Spleen (tissue), 11 donors: ENCODE results near the gene MRPL23. TPM values are rescaled to one million over a fixed set of nuclear protein-coding genes. Genes with fewer than 3 reads are reported as not detected.

ENCODE experiments used
- DNase-seq: peaks from one replicate; pipeline ENCODE4 v3.0.0-alpha.2; 2020
- H3K27ac ChIP-seq, 8 donors: fragments of 200-600 bp; sonication (generic) in 7 of 8; 1 replicate in 4 of 8; 2 replicates in 4 of 8; pipeline versions ENCODE4 v1.5.0 to v1.8.0; 2016 to 2021; ENCODE audit warnings: inconsistent platforms in 4 of 8, mild to moderate bottlenecking in 4 of 8, moderate library complexity in 1 of 8
- H3K27me3 ChIP-seq, 7 donors: fragments of 200-600 bp; sonication (generic) in 6 of 7; replicated peaks in 1 of 7; 1 replicate in 4 of 7; 2 replicates in 3 of 7; pipeline versions ENCODE4 v1.5.0 to v1.8.0; 2016 to 2021; ENCODE audit warnings: inconsistent platforms in 3 of 7, mild to moderate bottlenecking in 1 of 7
- H3K36me3 ChIP-seq, 6 donors: fragments of 200-600 bp; sonication (generic) in 5 of 6; 1 replicate in 4 of 6; 2 replicates in 2 of 6; pipeline versions ENCODE4 v1.5.0 to v1.8.0; 2016 to 2021; ENCODE audit warnings: inconsistent platforms in 2 of 6
- H3K4me1 ChIP-seq, 6 donors: fragments of 200-600 bp; sonication (generic) in 5 of 6; 1 replicate in 3 of 6; 2 replicates in 3 of 6; pipeline versions ENCODE4 v1.5.0 to v1.8.0; 2016 to 2021; ENCODE audit warnings: inconsistent platforms in 3 of 6
- H3K4me3 ChIP-seq, 8 donors: fragments of 200-600 bp; sonication (generic) in 7 of 8; 1 replicate in 4 of 8; 2 replicates in 4 of 8; pipeline versions ENCODE4 v1.5.0 to v1.8.0; 2016 to 2021; ENCODE audit warnings: inconsistent platforms in 4 of 8, mild to moderate bottlenecking in 4 of 8, moderate library complexity in 2 of 8
- H3K9me3 ChIP-seq, 8 donors: fragments of 200-600 bp; sonication (generic) in 7 of 8; 1 replicate in 4 of 8; 2 replicates in 4 of 8; pipeline versions ENCODE4 v1.5.0 to v1.8.0; 2016 to 2021; ENCODE audit warnings: inconsistent platforms in 4 of 8
- POLR2A ChIP-seq, 3 donors: fragments of 450-650 bp; IDR thresholded peaks; one replicate each; pipeline ENCODE4 v1.5.1; 2017; ENCODE audit warnings: antibody characterized with exemption in 3 of 3, mild to moderate bottlenecking in 1 of 3
- POLR2AphosphoS5 ChIP-seq, 3 donors: sonication (generic); formaldehyde crosslinking; IDR thresholded peaks; one replicate each; pipeline ENCODE4 v1.5.1; 2017; ENCODE audit warnings: antibody characterized with exemption in 3 of 3
- WGBS, 5 donors: extraction: QIAGEN DNeasy Blood & Tissue Kit in 3 of 5; methylation state at CpG; one replicate each; pipeline versions ENCODE4 v1.1.5 to v1.1.7; 2013 to 2018; 5-methylcytosine and 5-hydroxymethylcytosine counted together
- intact Hi-C: fragments of 100-400 bp; cut with DNase I; formaldehyde crosslinking; loops from one replicate; pipeline ENCODE4 v1.15.0; 2023; ENCODE audit warnings: low total_unique reads
- polyA plus RNA-seq, 3 donors: library from polyadenylated mRNA; stranded (reverse); fragments of 200-250 nt; gene quantifications; one replicate each; pipeline ENCODE4 v1.2.1, GENCODE V29; 2013
- total RNA-seq, 7 donors: library from RNA; depleted of rRNA in 3 of 7; stranded (reverse); fragments of >200 nt in 3 of 7; fragmentation: NEBNext Ultra II Directional in 4 of 7; extraction: Animal tissue kit (Norgen Biotek cat#: 25700) in 4 of 7; gene quantifications; one replicate each; pipeline versions ENCODE4 v1.1.0 to v1.2.1, GENCODE V29; 2016 to 2021
- TF ChIP-seq, protein P1 (sequence below), 11 experiments: fragments of 200-600 bp in 7 of 11; fragments of 450-650 bp in 4 of 11; sonication (generic) in 4 of 11; IDR thresholded peaks in 8 of 11; conservative IDR thresholded peaks in 3 of 11; 1 replicate in 7 of 11; 2 replicates in 4 of 11; pipeline versions ENCODE4 v1.4.0 to v1.8.0; 2016 to 2021; ENCODE audit warnings: antibody characterized with exemption in 11 of 11, inconsistent platforms in 4 of 11, mild to moderate bottlenecking in 1 of 11
- donor health status: healthy with polysubstance abuse.
- donor health status: DM: no; HTN: no; CAD: no; lungs with moderate emphysema.
- donor health status: DM: no; HTN: no; CAD: no.
- donor health status: Bipolar disorder and iron deficiency.
- donor health status: healthy.
- donor health status: DM: no; HTN: no; CAD: no.
- donor health status: DM: yes; HTN: yes; CAD: no.

Gene MRPL23
- total and polyA plus RNA-seq, 10 donors: 32.5 to 160 (median 54.0) TPM

DNA sequence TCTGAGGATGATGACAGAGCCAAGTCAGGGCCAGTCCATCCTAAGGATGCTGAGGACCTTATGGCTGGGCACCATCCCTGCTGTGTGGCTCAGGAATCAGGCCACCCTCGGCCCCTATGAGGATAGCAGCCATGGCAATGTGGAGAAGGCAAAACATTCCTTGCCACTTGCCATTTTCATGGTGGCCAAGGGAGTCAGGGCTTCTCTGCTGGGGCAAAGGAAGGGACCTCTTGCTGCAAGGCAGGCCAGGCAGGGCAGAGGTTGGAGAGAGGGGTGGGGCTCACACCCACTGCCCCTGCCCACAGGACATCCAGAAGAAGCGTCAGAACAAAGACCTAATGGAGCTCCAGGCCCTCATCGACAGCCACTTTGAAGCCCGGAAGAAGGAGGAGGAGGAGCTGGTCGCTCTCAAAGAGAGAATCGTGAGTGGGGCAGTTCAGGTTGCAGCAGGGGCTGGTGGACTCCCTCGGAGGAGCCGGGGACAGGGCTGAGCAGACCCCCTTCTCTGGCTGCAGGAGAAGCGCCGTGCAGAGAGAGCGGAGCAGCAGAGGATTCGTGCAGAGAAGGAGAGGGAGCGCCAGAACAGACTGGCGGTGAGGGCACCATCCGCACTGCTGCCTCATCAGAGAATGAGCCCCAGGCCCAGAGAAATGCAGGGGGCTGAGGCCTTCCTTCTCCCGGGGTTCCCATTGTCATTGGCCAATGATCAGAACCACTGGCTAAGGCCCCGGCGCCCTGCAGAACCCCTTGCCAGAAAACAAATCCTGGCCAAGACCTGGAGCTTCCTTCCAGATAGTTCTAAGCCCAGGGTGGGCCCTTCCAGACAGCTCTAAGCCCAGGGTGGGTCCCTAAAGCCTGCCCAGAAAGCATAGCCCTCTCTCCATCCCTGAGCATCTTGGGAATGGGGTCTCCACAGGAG, 13.5 kb upstream of the MRPL23 start:
- Histone ChIP-seq H3K36me3 (no peaks in the 10 kb centered on the region), H3K9me3 (no peaks in the 10 kb centered on the region), H3K4me1 (peaks cover 0 to 3% (median under 1%) of the 10 kb centered on the region in 6 donors), H3K27me3 (peaks cover 0 to 23% (median 0%) of the 10 kb centered on the region in 7 donors), H3K27ac (no peak overlapping the region), H3K4me3 (no peak overlapping the region)
- intact Hi-C loops: no loop called here
- TF ChIP-seq, protein P1, sequence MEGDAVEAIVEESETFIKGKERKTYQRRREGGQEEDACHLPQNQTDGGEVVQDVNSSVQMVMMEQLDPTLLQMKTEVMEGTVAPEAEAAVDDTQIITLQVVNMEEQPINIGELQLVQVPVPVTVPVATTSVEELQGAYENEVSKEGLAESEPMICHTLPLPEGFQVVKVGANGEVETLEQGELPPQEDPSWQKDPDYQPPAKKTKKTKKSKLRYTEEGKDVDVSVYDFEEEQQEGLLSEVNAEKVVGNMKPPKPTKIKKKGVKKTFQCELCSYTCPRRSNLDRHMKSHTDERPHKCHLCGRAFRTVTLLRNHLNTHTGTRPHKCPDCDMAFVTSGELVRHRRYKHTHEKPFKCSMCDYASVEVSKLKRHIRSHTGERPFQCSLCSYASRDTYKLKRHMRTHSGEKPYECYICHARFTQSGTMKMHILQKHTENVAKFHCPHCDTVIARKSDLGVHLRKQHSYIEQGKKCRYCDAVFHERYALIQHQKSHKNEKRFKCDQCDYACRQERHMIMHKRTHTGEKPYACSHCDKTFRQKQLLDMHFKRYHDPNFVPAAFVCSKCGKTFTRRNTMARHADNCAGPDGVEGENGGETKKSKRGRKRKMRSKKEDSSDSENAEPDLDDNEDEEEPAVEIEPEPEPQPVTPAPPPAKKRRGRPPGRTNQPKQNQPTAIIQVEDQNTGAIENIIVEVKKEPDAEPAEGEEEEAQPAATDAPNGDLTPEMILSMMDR (IDR thresholded peaks at IDR 0.05 in 8 of 11, conservative IDR thresholded peaks at IDR 0.05 in 3 of 11): no peak
- TF ChIP-seq POLR2A (IDR thresholded peaks at IDR 0.05) (no peak), POLR2AphosphoS5 (IDR thresholded peaks at IDR 0.05) (no peak)
- DNase-seq: peak; percentile 34
- 85 to 88% (median 88%) methylated on average over 18 of the region's 18 CpGs for WGBS, 5 donors

DNA sequence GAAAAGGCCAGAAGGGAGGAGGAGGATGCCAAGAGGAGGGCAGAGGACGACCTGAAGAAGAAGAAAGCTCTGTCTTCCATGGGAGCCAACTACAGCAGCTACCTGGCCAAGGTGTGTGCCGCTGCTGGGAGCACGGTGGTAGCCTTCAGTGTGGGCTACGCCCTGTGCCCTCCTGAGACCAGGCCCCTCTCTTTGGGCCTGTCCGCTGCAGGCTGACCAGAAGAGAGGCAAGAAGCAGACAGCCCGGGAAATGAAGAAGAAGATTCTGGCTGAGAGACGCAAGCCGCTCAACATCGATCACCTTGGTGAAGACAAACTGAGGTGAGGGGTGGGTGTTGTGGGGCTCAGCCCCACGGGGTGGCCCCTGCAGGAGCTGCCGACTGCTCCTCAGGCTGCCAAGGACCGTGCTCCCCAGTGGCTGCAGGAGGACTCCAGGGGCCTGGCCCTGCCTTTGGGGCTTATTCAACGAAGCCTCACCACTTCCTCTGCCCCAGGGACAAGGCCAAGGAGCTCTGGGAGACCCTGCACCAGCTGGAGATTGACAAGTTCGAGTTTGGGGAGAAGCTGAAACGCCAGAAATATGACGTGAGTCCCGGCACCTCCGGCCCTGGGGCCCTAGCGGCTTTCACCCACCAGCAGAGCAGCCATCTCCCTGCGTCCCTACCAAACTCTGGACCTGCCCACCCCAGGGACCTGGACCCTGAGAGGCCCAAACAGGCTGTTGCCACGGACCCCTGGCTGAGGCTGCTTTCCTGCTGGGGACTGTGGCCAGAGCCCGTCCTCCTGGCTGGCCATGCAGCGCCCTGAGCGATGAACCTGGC, 12.6 kb upstream of the MRPL23 start:
- TF ChIP-seq POLR2A (IDR thresholded peaks at IDR 0.05) (no peak), POLR2AphosphoS5 (IDR thresholded peaks at IDR 0.05) (no peak)
- TF ChIP-seq, protein P1 (IDR thresholded peaks at IDR 0.05 in 8 of 11, conservative IDR thresholded peaks at IDR 0.05 in 3 of 11): no peak
- DNase-seq: peak; percentile 67
- 64 to 78% (median 73%) methylated on average over 20 to 24 of the region's 24 CpGs for WGBS, 5 donors

DNA sequence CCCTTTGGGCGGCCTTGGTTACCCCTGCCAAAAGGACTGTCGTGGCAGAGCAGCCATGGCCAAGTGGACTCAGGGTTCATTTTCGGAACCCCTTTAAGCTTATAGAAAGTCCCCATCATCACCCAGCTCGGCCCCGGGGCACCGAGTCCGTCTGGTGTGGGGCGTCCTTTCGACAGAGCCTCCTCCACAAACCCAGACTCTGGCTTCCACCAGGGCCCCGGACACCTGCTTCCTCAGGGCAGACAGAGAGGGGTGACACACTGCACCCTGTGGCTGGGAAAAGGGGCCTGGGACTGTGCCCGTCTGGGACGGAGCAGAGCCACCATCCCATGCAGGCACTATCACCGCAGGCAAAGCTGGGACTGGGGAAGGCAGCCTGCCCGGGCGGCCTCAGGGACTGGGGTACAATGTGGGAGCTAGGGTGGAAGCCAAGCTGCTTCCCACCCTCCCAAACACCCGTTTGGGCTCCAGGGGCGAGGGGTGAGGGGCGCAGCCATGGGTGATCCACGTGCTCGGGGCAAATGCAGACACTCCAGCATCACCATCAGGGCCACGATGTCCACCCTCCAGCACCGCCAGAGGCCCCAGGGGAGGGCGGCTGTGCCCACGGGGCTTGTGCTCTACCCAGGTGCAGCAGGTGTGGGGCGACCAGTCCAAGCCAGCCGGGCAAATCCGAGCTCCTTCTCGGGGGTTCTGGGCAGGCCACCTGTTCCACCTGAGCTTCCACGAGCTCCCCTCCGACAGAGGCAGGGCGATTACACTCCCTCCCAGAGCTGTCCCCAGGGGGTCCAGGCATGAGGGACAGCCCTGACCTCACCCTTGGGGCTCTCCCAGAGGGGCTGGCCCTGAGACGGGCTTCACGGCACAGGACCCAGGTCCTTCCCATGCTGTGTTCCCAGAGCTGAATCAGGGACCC, 11.7 kb upstream of the MRPL23 start:
- Histone ChIP-seq H3K27ac (no peak overlapping the region), H3K4me1 (peaks cover 0 to 10% (median 6%) of the 10 kb centered on the region in 6 donors), H3K27me3 (peaks cover 0 to 30% (median 0%) of the 10 kb centered on the region in 7 donors), H3K9me3 (no peaks in the 10 kb centered on the region), H3K36me3 (no peaks in the 10 kb centered on the region), H3K4me3 (no peak overlapping the region)
- 84 to 90% (median 87%) methylated on average over 16 to 33 of the region's 33 CpGs for WGBS, 5 donors
- peak; percentile 67 for DNase-seq
- no peak for TF ChIP-seq POLR2AphosphoS5 (IDR thresholded peaks at IDR 0.05)
- TF ChIP-seq, protein P1 (IDR thresholded peaks at IDR 0.05 in 8 of 11, conservative IDR thresholded peaks at IDR 0.05 in 3 of 11): no peak
- no peak for TF ChIP-seq POLR2A (IDR thresholded peaks at IDR 0.05)
- intact Hi-C loops: no loop called here

More for the DNA sequence above, 12.6 kb upstream of the MRPL23 start:
- H3K9me3 ChIP-seq: no peaks in the 10 kb centered on the region
- intact Hi-C loops: no loop called here
- H3K36me3 ChIP-seq: no peaks in the 10 kb centered on the region
- peaks cover 0 to 10% (median 6%) of the 10 kb centered on the region in 6 donors for H3K4me1 ChIP-seq
- no peak overlapping the region for H3K4me3 ChIP-seq
- no peak overlapping the region for H3K27ac ChIP-seq
- peaks cover 0 to 30% (median 0%) of the 10 kb centered on the region in 7 donors for H3K27me3 ChIP-seq
